GM23338 (cell line): Measurements from ENCODE around the gene TNS3. TPM values are rescaled to one million over a fixed set of nuclear protein-coding genes. Genes with fewer than 3 reads are reported as not detected.

Experiments used
- ATAC-seq: fragments of 200-7000 bp; cut with Tn5 transposase; 3 replicates; pipeline ENCODE4 v1.9.1; 2020
- DNase-seq: peaks from one replicate; pipeline ENCODE4 v3.0.0-alpha.2; 2015; ENCODE audit warnings: low spot score
- H2AFZ ChIP-seq: fragments of 200-600 bp; sonication (generic); 2 replicates; pipeline ENCODE4 v1.8.0; 2016; ENCODE audit warnings: antibody characterized with exemption, mild to moderate bottlenecking, moderate library complexity
- H3F3A ChIP-seq: fragments of 200-600 bp; sonication (generic); replicated peaks from 2 replicates; pipeline ENCODE4 v1.8.0; 2017; ENCODE audit warnings: antibody characterized with exemption, mixed run types, low read depth
- H3K27ac ChIP-seq: fragments of 200-600 bp; sonication (generic); 2 replicates; pipeline ENCODE4 v1.6.1; 2016; ENCODE audit warnings: low read depth
- H3K27me3 ChIP-seq: fragments of 200-600 bp; sonication (generic); 2 replicates; pipeline ENCODE4 v1.8.0; 2016; ENCODE audit warnings: mild to moderate bottlenecking, mixed run types, moderate library complexity; ENCODE audit not compliant: insufficient read depth
- H3K36me3 ChIP-seq: fragments of 200-600 bp; sonication (generic); 2 replicates; pipeline ENCODE4 v1.8.0; 2016; ENCODE audit warnings: mild to moderate bottlenecking; ENCODE audit not compliant: insufficient read depth
- H3K4me1 ChIP-seq: fragments of 200-600 bp; sonication (generic); 2 replicates; pipeline ENCODE4 v1.8.0; 2016; ENCODE audit warnings: mild to moderate bottlenecking, moderate library complexity; ENCODE audit not compliant: insufficient read depth
- H3K4me2 ChIP-seq: fragments of 200-600 bp; sonication (generic); 2 replicates; pipeline ENCODE4 v1.7.1; 2017; ENCODE audit warnings: mixed run types
- H3K4me3 ChIP-seq: fragments of 200-600 bp; sonication (generic); 2 replicates; pipeline ENCODE4 v1.6.1; 2016; ENCODE audit warnings: mixed run types
- H3K79me2 ChIP-seq: fragments of 200-600 bp; sonication (generic); replicated peaks from 2 replicates; pipeline ENCODE4 v1.8.0; 2017; ENCODE audit warnings: mild to moderate bottlenecking; ENCODE audit not compliant: insufficient read depth
- H3K9me2 ChIP-seq: fragments of 200-600 bp; sonication (generic); 2 replicates; pipeline ENCODE4 v1.8.0; 2017; ENCODE audit not compliant: insufficient read depth
- H4K20me1 ChIP-seq: fragments of 200-600 bp; sonication (generic); replicated peaks from 2 replicates; pipeline ENCODE4 v1.8.0; 2017; ENCODE audit warnings: mild to moderate bottlenecking; ENCODE audit not compliant: insufficient read depth
- H3K27ac Mint-ChIP-seq: 2 replicates; pipeline ENCODE4 v1.8.0; 2020; ENCODE audit warnings: inconsistent platforms, mild to moderate bottlenecking, moderate library complexity, mixed read lengths
- H3K27me3 Mint-ChIP-seq: 3 replicates; pipeline ENCODE4 v1.8.0; 2022; ENCODE audit warnings: low read depth, mild to moderate bottlenecking, moderate library complexity, mixed read lengths, inconsistent platforms; ENCODE audit not compliant: insufficient read depth, poor library complexity
- H3K36me3 Mint-ChIP-seq: 3 replicates; pipeline ENCODE4 v1.8.0; 2021; ENCODE audit warnings: low read depth, mild to moderate bottlenecking, inconsistent platforms, moderate library complexity, mixed read lengths
- H3K4me1 Mint-ChIP-seq: 3 replicates; pipeline ENCODE4 v1.8.0; 2020; ENCODE audit warnings: mild to moderate bottlenecking, inconsistent platforms, mixed read lengths
- H3K4me3 Mint-ChIP-seq: 3 replicates; pipeline ENCODE4 v1.8.0; 2021; ENCODE audit warnings: moderate library complexity, mild to moderate bottlenecking, inconsistent platforms, mixed read lengths
- H3K9me3 Mint-ChIP-seq: 3 replicates; pipeline ENCODE4 v1.8.0; 2020; ENCODE audit warnings: moderate library complexity, mild to moderate bottlenecking, inconsistent platforms, mixed read lengths
- CREB1 ChIP-seq: fragments of 250-450 bp; sonication (Bioruptor Pico); IDR thresholded peaks from 2 replicates; pipeline ENCODE4 v1.5.0; 2020; ENCODE audit warnings: low read depth, mild to moderate bottlenecking, moderate library complexity
- EZH2 ChIP-seq: fragments of 200-600 bp; sonication (generic); IDR thresholded peaks from one replicate; pipeline ENCODE4 v1.8.0; 2017; ENCODE audit warnings: antibody characterized with exemption, mild to moderate bottlenecking, low read depth; ENCODE audit not compliant: unreplicated experiment
- EZH2phosphoT487 ChIP-seq: fragments of 200-600 bp; sonication (generic); IDR thresholded peaks from one replicate; pipeline ENCODE4 v1.8.1; 2018; ENCODE audit warnings: antibody characterized with exemption; ENCODE audit not compliant: unreplicated experiment
- JUNB ChIP-seq: IDR thresholded peaks from one replicate; pipeline ENCODE4 v1.6.1; 2016; ENCODE audit warnings: antibody characterized with exemption; ENCODE audit not compliant: unreplicated experiment
- NANOG ChIP-seq: IDR thresholded peaks from 2 replicates; pipeline ENCODE4 v1.6.1; 2016; ENCODE audit warnings: antibody characterized with exemption, borderline replicate concordance
- ZNF331 ChIP-seq: fragments of 250-450 bp; sonication (Bioruptor Pico); IDR thresholded peaks from 2 replicates; pipeline ENCODE4 v1.5.0; 2020; ENCODE audit warnings: low read depth, mild to moderate bottlenecking, moderate library complexity
- polyA plus RNA-seq: library from polyadenylated mRNA; unstranded; fragments of >200 nt; fragmentation: Nextera tagmentation; extraction: Ambion mirVana; gene quantifications from 2 replicates; pipeline ENCODE4 v1.2.1, GENCODE V29; 2016
- total RNA-seq: library from RNA; depleted of rRNA; stranded (reverse); fragments of >200 nt; shearing (Covaris generic); gene quantifications from 2 replicates; pipeline ENCODE4 v1.2.3, GENCODE V29; 2014
- TF ChIP-seq, protein P1 (sequence below): fragments of 250-450 bp; sonication (Bioruptor Pico); IDR thresholded peaks from 2 replicates; pipeline ENCODE4 v1.5.0; 2020; ENCODE audit warnings: mild to moderate bottlenecking, moderate library complexity
- TF ChIP-seq, protein P2 (sequence below): IDR thresholded peaks from one replicate; pipeline ENCODE4 v1.6.1; 2018; ENCODE audit warnings: antibody characterized with exemption; ENCODE audit not compliant: unreplicated experiment
- TF ChIP-seq, protein P3 (sequence below), 2 experiments: fragments of 200-600 bp in 1 of 2; sonication (generic) in 1 of 2; conservative IDR thresholded peaks; 2 replicates each; pipeline versions ENCODE4 v1.5.1 to v1.6.1; 2016 to 2017; ENCODE audit warnings: antibody characterized with exemption in 2 of 2, low read depth in 2 of 2, mild to moderate bottlenecking in 2 of 2, moderate library complexity in 1 of 2

The TNS3 gene
- total and polyA plus RNA-seq, 2 experiments from 2014 or later = 6.2 to 28.7 TPM

DNA sequence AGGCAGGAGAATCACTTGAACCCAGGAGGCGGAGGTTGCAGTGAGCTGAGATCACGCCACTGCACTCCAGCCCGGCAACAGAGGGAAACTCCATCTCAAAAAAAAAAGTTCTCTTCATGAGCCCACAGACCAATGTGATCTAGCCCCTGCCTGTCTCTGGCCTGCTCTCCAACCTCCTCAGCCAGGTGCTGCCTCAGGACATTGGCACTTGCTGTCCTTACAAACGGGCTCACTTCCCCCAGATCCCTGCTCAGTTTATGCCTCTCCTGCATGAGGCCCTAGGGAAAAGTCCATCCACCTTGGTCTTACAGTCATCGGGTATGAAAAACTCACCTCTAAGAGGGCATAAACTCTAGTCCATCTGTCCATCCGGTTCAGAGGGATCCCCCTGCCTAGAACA, 32.5 kb downstream of the TNS3 start:
- DNase-seq = no peak
- Histone ChIP-seq H3F3A (0 out of 2 replicates have a peak, but pooled peaks cover 3% of the 10 kb centered on the region), H3K4me3 (no peak overlapping the region), H3K27ac (no peak overlapping the region), H3K4me1 (peaks cover 24% of the 10 kb centered on the region), H3K27me3 (no peaks in the 10 kb centered on the region), H4K20me1 (peaks cover 4% of the 10 kb centered on the region), H2AFZ (no peak overlapping the region), H3K9me2 (0 out of 2 replicates have a peak, but pooled peaks cover 3% of the 10 kb centered on the region), H3K4me2 (no peak overlapping the region), H3K36me3 (no peaks in the 10 kb centered on the region), H3K79me2 (peaks cover 17% of the 10 kb centered on the region)
- H3K27ac Mint-ChIP-seq = no peak overlapping the region
- TF ChIP-seq EZH2phosphoT487 (no peak), NANOG (no peak), JUNB (no peak), EZH2 (no peak), ZNF331 (CRISPR knock-in tag) (no peak), CREB1 (CRISPR knock-in tag) (no peak)
- TF ChIP-seq, protein P1, sequence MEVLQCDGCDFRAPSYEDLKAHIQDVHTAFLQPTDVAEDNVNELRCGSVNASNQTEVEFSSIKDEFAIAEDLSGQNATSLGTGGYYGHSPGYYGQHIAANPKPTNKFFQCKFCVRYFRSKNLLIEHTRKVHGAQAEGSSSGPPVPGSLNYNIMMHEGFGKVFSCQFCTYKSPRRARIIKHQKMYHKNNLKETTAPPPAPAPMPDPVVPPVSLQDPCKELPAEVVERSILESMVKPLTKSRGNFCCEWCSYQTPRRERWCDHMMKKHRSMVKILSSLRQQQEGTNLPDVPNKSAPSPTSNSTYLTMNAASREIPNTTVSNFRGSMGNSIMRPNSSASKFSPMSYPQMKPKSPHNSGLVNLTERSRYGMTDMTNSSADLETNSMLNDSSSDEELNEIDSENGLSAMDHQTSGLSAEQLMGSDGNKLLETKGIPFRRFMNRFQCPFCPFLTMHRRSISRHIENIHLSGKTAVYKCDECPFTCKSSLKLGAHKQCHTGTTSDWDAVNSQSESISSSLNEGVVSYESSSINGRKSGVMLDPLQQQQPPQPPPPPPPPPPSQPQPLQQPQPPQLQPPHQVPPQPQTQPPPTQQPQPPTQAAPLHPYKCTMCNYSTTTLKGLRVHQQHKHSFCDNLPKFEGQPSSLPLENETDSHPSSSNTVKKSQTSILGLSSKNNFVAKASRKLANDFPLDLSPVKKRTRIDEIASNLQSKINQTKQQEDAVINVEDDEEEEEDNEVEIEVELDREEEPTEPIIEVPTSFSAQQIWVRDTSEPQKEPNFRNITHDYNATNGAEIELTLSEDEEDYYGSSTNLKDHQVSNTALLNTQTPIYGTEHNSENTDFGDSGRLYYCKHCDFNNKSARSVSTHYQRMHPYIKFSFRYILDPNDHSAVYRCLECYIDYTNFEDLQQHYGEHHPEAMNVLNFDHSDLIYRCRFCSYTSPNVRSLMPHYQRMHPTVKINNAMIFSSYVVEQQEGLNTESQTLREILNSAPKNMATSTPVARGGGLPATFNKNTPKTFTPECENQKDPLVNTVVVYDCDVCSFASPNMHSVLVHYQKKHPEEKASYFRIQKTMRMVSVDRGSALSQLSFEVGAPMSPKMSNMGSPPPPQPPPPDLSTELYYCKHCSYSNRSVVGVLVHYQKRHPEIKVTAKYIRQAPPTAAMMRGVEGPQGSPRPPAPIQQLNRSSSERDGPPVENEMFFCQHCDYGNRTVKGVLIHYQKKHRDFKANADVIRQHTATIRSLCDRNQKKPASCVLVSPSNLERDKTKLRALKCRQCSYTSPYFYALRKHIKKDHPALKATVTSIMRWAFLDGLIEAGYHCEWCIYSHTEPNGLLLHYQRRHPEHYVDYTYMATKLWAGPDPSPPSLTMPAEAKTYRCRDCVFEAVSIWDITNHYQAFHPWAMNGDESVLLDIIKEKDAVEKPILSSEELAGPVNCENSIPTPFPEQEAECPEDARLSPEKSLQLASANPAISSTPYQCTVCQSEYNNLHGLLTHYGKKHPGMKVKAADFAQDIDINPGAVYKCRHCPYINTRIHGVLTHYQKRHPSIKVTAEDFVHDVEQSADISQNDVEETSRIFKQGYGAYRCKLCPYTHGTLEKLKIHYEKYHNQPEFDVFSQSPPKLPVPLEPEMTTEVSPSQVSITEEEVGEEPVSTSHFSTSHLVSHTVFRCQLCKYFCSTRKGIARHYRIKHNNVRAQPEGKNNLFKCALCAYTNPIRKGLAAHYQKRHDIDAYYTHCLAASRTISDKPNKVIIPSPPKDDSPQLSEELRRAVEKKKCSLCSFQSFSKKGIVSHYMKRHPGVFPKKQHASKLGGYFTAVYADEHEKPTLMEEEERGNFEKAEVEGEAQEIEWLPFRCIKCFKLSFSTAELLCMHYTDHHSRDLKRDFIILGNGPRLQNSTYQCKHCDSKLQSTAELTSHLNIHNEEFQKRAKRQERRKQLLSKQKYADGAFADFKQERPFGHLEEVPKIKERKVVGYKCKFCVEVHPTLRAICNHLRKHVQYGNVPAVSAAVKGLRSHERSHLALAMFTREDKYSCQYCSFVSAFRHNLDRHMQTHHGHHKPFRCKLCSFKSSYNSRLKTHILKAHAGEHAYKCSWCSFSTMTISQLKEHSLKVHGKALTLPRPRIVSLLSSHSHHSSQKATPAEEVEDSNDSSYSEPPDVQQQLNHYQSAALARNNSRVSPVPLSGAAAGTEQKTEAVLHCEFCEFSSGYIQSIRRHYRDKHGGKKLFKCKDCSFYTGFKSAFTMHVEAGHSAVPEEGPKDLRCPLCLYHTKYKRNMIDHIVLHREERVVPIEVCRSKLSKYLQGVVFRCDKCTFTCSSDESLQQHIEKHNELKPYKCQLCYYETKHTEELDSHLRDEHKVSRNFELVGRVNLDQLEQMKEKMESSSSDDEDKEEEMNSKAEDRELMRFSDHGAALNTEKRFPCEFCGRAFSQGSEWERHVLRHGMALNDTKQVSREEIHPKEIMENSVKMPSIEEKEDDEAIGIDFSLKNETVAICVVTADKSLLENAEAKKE (CRISPR knock-in tag) = no peak
- TF ChIP-seq, protein P2, sequence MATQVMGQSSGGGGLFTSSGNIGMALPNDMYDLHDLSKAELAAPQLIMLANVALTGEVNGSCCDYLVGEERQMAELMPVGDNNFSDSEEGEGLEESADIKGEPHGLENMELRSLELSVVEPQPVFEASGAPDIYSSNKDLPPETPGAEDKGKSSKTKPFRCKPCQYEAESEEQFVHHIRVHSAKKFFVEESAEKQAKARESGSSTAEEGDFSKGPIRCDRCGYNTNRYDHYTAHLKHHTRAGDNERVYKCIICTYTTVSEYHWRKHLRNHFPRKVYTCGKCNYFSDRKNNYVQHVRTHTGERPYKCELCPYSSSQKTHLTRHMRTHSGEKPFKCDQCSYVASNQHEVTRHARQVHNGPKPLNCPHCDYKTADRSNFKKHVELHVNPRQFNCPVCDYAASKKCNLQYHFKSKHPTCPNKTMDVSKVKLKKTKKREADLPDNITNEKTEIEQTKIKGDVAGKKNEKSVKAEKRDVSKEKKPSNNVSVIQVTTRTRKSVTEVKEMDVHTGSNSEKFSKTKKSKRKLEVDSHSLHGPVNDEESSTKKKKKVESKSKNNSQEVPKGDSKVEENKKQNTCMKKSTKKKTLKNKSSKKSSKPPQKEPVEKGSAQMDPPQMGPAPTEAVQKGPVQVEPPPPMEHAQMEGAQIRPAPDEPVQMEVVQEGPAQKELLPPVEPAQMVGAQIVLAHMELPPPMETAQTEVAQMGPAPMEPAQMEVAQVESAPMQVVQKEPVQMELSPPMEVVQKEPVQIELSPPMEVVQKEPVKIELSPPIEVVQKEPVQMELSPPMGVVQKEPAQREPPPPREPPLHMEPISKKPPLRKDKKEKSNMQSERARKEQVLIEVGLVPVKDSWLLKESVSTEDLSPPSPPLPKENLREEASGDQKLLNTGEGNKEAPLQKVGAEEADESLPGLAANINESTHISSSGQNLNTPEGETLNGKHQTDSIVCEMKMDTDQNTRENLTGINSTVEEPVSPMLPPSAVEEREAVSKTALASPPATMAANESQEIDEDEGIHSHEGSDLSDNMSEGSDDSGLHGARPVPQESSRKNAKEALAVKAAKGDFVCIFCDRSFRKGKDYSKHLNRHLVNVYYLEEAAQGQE = no peak
- TF ChIP-seq, protein P3, sequence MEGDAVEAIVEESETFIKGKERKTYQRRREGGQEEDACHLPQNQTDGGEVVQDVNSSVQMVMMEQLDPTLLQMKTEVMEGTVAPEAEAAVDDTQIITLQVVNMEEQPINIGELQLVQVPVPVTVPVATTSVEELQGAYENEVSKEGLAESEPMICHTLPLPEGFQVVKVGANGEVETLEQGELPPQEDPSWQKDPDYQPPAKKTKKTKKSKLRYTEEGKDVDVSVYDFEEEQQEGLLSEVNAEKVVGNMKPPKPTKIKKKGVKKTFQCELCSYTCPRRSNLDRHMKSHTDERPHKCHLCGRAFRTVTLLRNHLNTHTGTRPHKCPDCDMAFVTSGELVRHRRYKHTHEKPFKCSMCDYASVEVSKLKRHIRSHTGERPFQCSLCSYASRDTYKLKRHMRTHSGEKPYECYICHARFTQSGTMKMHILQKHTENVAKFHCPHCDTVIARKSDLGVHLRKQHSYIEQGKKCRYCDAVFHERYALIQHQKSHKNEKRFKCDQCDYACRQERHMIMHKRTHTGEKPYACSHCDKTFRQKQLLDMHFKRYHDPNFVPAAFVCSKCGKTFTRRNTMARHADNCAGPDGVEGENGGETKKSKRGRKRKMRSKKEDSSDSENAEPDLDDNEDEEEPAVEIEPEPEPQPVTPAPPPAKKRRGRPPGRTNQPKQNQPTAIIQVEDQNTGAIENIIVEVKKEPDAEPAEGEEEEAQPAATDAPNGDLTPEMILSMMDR (conservative IDR thresholded peaks at IDR 0.05; ENCODE audit: low read depth in 2 of 2) = no peak
- H3K36me3 Mint-ChIP-seq = peaks cover 12% of the 10 kb centered on the region; the same call in 2 of the 3 replicates
- peaks cover 6% of the 10 kb centered on the region for H3K27me3 Mint-ChIP-seq
- peaks cover 24% of the 10 kb centered on the region for H3K4me1 Mint-ChIP-seq
- no peak for ATAC-seq
- no peaks in the 10 kb centered on the region for H3K9me3 Mint-ChIP-seq
- no peak overlapping the region for H3K4me3 Mint-ChIP-seq
